ENCODE data around the gene SLC6A1.

SLC6A1 gene

DNA sequence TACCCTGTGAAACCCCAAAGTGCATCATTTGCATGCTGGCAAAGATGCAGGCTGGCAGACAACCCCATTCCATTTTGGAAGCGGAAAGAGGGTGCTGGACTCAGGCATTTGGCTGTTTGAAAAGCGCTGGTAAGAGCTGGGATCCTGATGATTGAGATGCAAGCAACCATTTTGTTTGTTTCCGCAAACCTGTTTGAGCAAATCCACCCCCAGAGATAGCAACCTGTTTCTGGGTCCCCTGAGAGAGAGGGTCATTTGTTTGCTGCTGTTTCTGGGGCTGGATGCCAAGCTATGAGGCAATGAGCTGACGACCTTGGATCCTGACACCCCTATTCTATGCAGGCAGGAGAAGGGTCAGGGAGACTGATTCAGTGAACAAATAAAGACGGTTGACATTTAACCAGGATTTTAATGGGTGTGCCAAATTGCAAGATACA lies 9.8 kb downstream of the SLC6A1 start:
- Histone ChIP-seq H3K9ac (ENCODE audit: low read length) (no peak overlapping the region), H3K27me3 (ENCODE audit: low read length) (no peaks in the 10 kb centered on the region), H3K4me3 (ENCODE audit: insufficient read depth, low read length, poor library complexity, severe bottlenecking) (no peak overlapping the region), H3K27ac (ENCODE audit: low read depth, low read length) (no peak overlapping the region), H3K9me3 (ENCODE audit: insufficient read depth, low read length) (no peaks in the 10 kb centered on the region), H3K9me2 (replicated peaks; ENCODE audit: insufficient read depth, low read length) (no peaks in the 10 kb centered on the region), H3K79me2 (ENCODE audit: insufficient read depth, low read length) (no peaks in the 10 kb centered on the region), H4K20me1 (ENCODE audit: low read depth, low read length) (no peaks in the 10 kb centered on the region), H3K36me3 (ENCODE audit: low read length) (no peaks in the 10 kb centered on the region), H3F3A (ENCODE audit: insufficient read depth) (no peaks in the 10 kb centered on the region), H2AFZ (ENCODE audit: low read depth, low read length, severe bottlenecking) (no peak overlapping the region), H3K4me2 (ENCODE audit: low read depth, low read length, poor library complexity, severe bottlenecking) (no peak overlapping the region)
- no peak for TF ChIP-seq EZH2phosphoT487 (conservative IDR thresholded peaks at IDR 0.05; ENCODE audit: low read length)
- TF ChIP-seq, protein P1, sequence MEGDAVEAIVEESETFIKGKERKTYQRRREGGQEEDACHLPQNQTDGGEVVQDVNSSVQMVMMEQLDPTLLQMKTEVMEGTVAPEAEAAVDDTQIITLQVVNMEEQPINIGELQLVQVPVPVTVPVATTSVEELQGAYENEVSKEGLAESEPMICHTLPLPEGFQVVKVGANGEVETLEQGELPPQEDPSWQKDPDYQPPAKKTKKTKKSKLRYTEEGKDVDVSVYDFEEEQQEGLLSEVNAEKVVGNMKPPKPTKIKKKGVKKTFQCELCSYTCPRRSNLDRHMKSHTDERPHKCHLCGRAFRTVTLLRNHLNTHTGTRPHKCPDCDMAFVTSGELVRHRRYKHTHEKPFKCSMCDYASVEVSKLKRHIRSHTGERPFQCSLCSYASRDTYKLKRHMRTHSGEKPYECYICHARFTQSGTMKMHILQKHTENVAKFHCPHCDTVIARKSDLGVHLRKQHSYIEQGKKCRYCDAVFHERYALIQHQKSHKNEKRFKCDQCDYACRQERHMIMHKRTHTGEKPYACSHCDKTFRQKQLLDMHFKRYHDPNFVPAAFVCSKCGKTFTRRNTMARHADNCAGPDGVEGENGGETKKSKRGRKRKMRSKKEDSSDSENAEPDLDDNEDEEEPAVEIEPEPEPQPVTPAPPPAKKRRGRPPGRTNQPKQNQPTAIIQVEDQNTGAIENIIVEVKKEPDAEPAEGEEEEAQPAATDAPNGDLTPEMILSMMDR (IDR thresholded peaks at IDR 0.05; ENCODE audit: insufficient read depth, low read length, poor library complexity, severe bottlenecking), result no peak

DNA sequence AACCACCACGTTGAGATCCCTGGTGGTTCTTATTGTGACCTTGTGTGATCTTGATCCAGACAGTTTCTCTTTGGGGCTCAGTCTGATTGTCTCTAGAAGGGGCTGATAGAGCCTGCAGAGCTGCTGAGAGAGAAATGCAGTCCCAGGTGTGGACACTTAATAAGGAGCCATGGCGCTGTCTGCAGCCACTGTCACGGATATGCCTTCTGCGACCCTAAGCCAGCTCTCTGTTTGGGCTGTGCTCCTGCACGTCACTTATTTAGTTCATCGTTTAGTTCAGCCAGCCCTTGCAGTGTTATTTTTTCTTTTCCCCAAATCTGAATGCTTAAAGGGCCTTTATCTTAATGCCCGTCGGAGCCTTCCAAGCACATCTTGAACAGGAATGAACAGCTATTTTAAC lies 12.0 kb downstream of the SLC6A1 start:
- no peaks in the 10 kb centered on the region for H3K36me3 ChIP-seq (ENCODE audit: low read length)
- no peak overlapping the region for H3K27ac ChIP-seq (ENCODE audit: low read depth, low read length)
- no peaks in the 10 kb centered on the region for H3K9me3 ChIP-seq (ENCODE audit: insufficient read depth, low read length)
- no peak overlapping the region for H3K4me2 ChIP-seq (ENCODE audit: low read depth, low read length, poor library complexity, severe bottlenecking)
- no peaks in the 10 kb centered on the region for H3K9me2 ChIP-seq (replicated peaks; ENCODE audit: insufficient read depth, low read length)
- no peak overlapping the region for H3K4me3 ChIP-seq (ENCODE audit: insufficient read depth, low read length, poor library complexity, severe bottlenecking)
- H3K79me2 ChIP-seq (ENCODE audit: insufficient read depth, low read length), result no peaks in the 10 kb centered on the region
- no peaks in the 10 kb centered on the region for H3K27me3 ChIP-seq (ENCODE audit: low read length)
- H2AFZ ChIP-seq (ENCODE audit: low read depth, low read length, severe bottlenecking), result no peak overlapping the region
- no peaks in the 10 kb centered on the region for H4K20me1 ChIP-seq (ENCODE audit: low read depth, low read length)
- no peak overlapping the region for H3K9ac ChIP-seq (ENCODE audit: low read length)
- no peaks in the 10 kb centered on the region for H3F3A ChIP-seq (ENCODE audit: insufficient read depth)
- TF ChIP-seq, protein P1 (IDR thresholded peaks at IDR 0.05; ENCODE audit: insufficient read depth, low read length, poor library complexity, severe bottlenecking), result no peak
- TF ChIP-seq EZH2phosphoT487 (conservative IDR thresholded peaks at IDR 0.05; ENCODE audit: low read length), result no peak

DNA sequence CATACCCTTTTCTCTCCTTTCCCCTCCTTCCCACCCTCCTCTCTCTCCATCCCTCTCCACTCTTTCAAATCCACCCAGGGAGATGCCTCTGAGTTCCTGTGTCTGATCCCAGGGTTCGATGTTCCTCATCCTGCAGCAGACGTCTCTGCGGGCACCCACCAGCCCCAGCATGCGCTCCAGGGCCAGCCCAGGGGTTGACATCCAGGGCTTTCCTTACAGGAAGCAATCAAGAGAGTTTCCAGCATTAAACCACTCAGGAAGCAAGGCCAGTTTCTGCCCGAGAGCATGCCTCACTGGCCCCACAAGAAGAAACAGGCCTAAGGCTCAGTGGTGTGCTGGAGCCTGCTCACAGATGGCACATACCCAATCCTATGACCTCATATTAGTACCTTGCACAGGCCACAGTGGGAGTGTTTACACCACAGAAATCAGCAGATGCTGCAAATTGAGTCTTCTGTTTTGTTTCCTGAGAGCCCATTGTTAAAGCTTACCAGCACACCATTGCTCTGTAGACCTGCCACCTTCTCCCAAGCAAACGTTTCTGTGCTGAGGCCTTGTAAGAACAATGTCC lies 13.2 kb downstream of the SLC6A1 start:
- no peaks in the 10 kb centered on the region for H3K27me3 ChIP-seq (ENCODE audit: low read length)
- H3K9ac ChIP-seq (ENCODE audit: low read length), result no peak overlapping the region
- H2AFZ ChIP-seq (ENCODE audit: low read depth, low read length, severe bottlenecking), result no peak overlapping the region
- no peak overlapping the region for H3K4me2 ChIP-seq (ENCODE audit: low read depth, low read length, poor library complexity, severe bottlenecking)
- H3F3A ChIP-seq (ENCODE audit: insufficient read depth), result no peaks in the 10 kb centered on the region
- H4K20me1 ChIP-seq (ENCODE audit: low read depth, low read length), result no peaks in the 10 kb centered on the region
- H3K4me3 ChIP-seq (ENCODE audit: insufficient read depth, low read length, poor library complexity, severe bottlenecking), result no peak overlapping the region
- H3K27ac ChIP-seq (ENCODE audit: low read depth, low read length), result no peak overlapping the region
- H3K36me3 ChIP-seq (ENCODE audit: low read length), result no peaks in the 10 kb centered on the region
- TF ChIP-seq, protein P1 (IDR thresholded peaks at IDR 0.05; ENCODE audit: insufficient read depth, low read length, poor library complexity, severe bottlenecking), result no peak
- no peak for TF ChIP-seq EZH2phosphoT487 (conservative IDR thresholded peaks at IDR 0.05; ENCODE audit: low read length)
- H3K9me3 ChIP-seq (ENCODE audit: insufficient read depth, low read length), result no peaks in the 10 kb centered on the region
- no peaks in the 10 kb centered on the region for H3K9me2 ChIP-seq (replicated peaks; ENCODE audit: insufficient read depth, low read length)
- H3K79me2 ChIP-seq (ENCODE audit: insufficient read depth, low read length), result no peaks in the 10 kb centered on the region

Data from SU-DHL-6 (cell line).